Measurements from ENCODE around the gene C16orf74. TPM values are rescaled to one million over a fixed set of nuclear protein-coding genes. Genes with fewer than 3 reads are reported as not detected.

Gene C16orf74
- total RNA-seq, 1 donor from 2014 or later, result 4.7 TPM

GRCh38 chr16:85658504-85659326 lies 92.2 kb downstream of the C16orf74 start:
- TF ChIP-seq CTCF (IDR thresholded peaks at IDR 0.05; ENCODE audit: insufficient read depth, low read depth, low read length), result no peak
- TF ChIP-seq EZH2 (IDR thresholded peaks at IDR 0.05; ENCODE audit: insufficient read depth, low read length), result no peak
- Histone ChIP-seq H3K27me3 (ENCODE audit: insufficient read depth, low read length) (no peaks in the 10 kb centered on the region), H3K27ac (ENCODE audit: low read depth, low read length) (no peak overlapping the region), H2AFZ (ENCODE audit: low read depth, low read length) (no peak overlapping the region), H3K36me3 (ENCODE audit: insufficient read depth, low read length) (peaks cover 6% of the 10 kb centered on the region), H3K4me1 (ENCODE audit: insufficient read depth, low read length) (no peaks in the 10 kb centered on the region), H4K20me1 (ENCODE audit: insufficient read depth, low read length) (peaks cover 26% of the 10 kb centered on the region), H3K9ac (ENCODE audit: low read length) (no peak overlapping the region), H3K79me2 (ENCODE audit: insufficient read depth, low read length) (no peaks in the 10 kb centered on the region), H3K4me3 (ENCODE audit: insufficient read depth, low read depth, low read length) (no peak overlapping the region), H3K9me3 (ENCODE audit: insufficient read depth, low read depth, low read length) (no peaks in the 10 kb centered on the region), H3K4me2 (ENCODE audit: low read length) (no peak overlapping the region)
- no peaks in the 10 kb centered on the region for H3K9me3 Mint-ChIP-seq (ENCODE audit: unreplicated experiment)
- peaks cover 14% of the 10 kb centered on the region for H3K36me3 Mint-ChIP-seq (ENCODE audit: low read depth, unreplicated experiment)
- no peak overlapping the region for H3K27ac Mint-ChIP-seq (ENCODE audit: unreplicated experiment)
- no peak overlapping the region for H3K4me3 Mint-ChIP-seq (ENCODE audit: unreplicated experiment)
- H3K4me1 Mint-ChIP-seq (ENCODE audit: low read depth, unreplicated experiment), result no peaks in the 10 kb centered on the region
- DNase-seq (ENCODE audit: low read depth) (no peak), FAIRE-seq (no peak)
- no peaks in the 10 kb centered on the region for H3K27me3 Mint-ChIP-seq (ENCODE audit: low read depth, unreplicated experiment)

GRCh38 chr16:85657996-85658395 lies 92.9 kb downstream of the C16orf74 start:
- H3K9me3 Mint-ChIP-seq (ENCODE audit: unreplicated experiment), result no peaks in the 10 kb centered on the region
- H3K27ac Mint-ChIP-seq (ENCODE audit: unreplicated experiment), result no peak overlapping the region
- Histone ChIP-seq H3K27ac (ENCODE audit: low read depth, low read length) (no peak overlapping the region), H3K27me3 (ENCODE audit: insufficient read depth, low read length) (no peaks in the 10 kb centered on the region), H3K9me3 (ENCODE audit: insufficient read depth, low read depth, low read length) (no peaks in the 10 kb centered on the region), H3K4me2 (ENCODE audit: low read length) (no peak overlapping the region), H3K4me1 (ENCODE audit: insufficient read depth, low read length) (peaks cover 4% of the 10 kb centered on the region), H3K79me2 (ENCODE audit: insufficient read depth, low read length) (no peaks in the 10 kb centered on the region), H4K20me1 (ENCODE audit: insufficient read depth, low read length) (peaks cover 32% of the 10 kb centered on the region), H2AFZ (ENCODE audit: low read depth, low read length) (no peak overlapping the region), H3K9ac (ENCODE audit: low read length) (no peak overlapping the region), H3K4me3 (ENCODE audit: insufficient read depth, low read depth, low read length) (no peak overlapping the region), H3K36me3 (ENCODE audit: insufficient read depth, low read length) (peaks cover 6% of the 10 kb centered on the region)
- DNase-seq (ENCODE audit: low read depth), result no peak
- FAIRE-seq, result no peak
- H3K4me1 Mint-ChIP-seq (ENCODE audit: low read depth, unreplicated experiment), result no peaks in the 10 kb centered on the region
- H3K4me3 Mint-ChIP-seq (ENCODE audit: unreplicated experiment), result no peak overlapping the region
- TF ChIP-seq CTCF (IDR thresholded peaks at IDR 0.05; ENCODE audit: insufficient read depth, low read depth, low read length), result no peak
- H3K27me3 Mint-ChIP-seq (ENCODE audit: low read depth, unreplicated experiment), result no peaks in the 10 kb centered on the region
- H3K36me3 Mint-ChIP-seq (ENCODE audit: low read depth, unreplicated experiment), result peaks cover 12% of the 10 kb centered on the region

Small RNAs within 50 kb of the gene (microRNA-seq; reads per million reads assigned to microRNA genes)
- gene MIR1910, result 20.0 reads per million, percentile 47 among the genes with 10 or more reads in this experiment

Other genes with a start within 250 kb of the C16orf74 start
- 30.1 and 35.0 TPM in 2 replicates for gene GSE1, start 137.8 kb downstream of the C16orf74 start, total RNA-seq
- 2.2 and 3.4 TPM in 2 replicates for gene GINS2, start 62.1 kb downstream of the C16orf74 start, total RNA-seq
- 41.3 and 42.7 TPM in 2 replicates for gene EMC8, start 48.4 kb upstream of the C16orf74 start, total RNA-seq
- 453 and 459 TPM in 2 replicates for gene COX4I1, start 48.6 kb upstream of the C16orf74 start, total RNA-seq
- 0.41 and 0.59 TPM in 2 replicates for gene IRF8, start 148.1 kb upstream of the C16orf74 start, total RNA-seq